ENCODE data around the gene PHF21A.

The PHF21A gene

DNA sequence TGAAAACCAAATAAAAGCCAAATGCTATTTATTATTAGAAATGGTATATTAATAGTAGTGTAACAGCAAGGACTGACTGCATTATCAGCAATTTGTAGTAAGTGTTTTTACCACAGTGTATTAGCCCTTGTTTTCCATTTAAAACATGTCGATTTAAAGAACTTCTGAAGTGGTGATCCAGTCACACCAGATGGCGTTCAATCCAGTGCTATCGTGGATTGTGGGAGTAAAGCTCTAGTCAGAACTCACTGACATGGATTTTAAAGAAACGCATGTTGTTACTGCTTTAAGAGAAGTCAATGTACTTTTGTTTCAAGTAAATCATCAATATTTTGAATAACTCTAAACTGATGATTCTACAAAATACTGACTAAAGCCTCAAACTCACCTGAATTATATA, 147.7 kb downstream of the PHF21A start:
- no peak overlapping the region for H3K4me2 ChIP-seq (ENCODE audit: low read length)
- H3K36me3 ChIP-seq (ENCODE audit: control insufficient read depth, insufficient read depth, low read length): no peaks in the 10 kb centered on the region
- H3K4me1 ChIP-seq: no peaks in the 10 kb centered on the region
- no peak for TF ChIP-seq CTCF (IDR thresholded peaks at IDR 0.05)
- no peak overlapping the region for H3K27ac ChIP-seq
- H3K9me3 ChIP-seq (ENCODE audit: control insufficient read depth, low read length): no peaks in the 10 kb centered on the region
- H3K9ac ChIP-seq: no peak overlapping the region
- H3K79me2 ChIP-seq: peaks cover 9% of the 10 kb centered on the region
- H3K4me3 ChIP-seq (ENCODE audit: low read depth, low read length): no peak overlapping the region
- H3K27me3 ChIP-seq (ENCODE audit: control insufficient read depth, insufficient read depth, low read length): no peaks in the 10 kb centered on the region
- H2AFZ ChIP-seq: no peak overlapping the region

DNA sequence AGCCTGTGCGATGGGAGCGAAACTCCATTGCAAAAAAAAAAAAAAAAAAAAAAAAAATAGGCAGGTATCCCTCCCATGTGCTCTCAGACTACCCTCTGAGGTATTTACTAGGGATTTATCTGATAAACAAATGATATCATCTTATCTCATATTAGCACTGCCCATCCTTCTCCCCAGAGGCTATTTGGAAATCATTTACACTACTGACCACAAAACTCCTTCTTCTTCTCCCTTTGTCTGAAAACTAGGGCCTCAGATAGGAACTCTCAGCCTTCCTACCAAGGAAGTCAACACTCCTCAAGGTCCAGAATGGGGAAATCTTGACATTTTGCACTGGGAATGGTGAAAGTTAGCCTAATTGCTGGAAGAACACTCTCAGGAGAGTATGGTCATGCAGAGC, 152.4 kb downstream of the PHF21A start:
- Histone ChIP-seq H3K36me3 (ENCODE audit: control insufficient read depth, insufficient read depth, low read length) (no peaks in the 10 kb centered on the region), H3K9ac (no peak overlapping the region), H3K4me1 (no peaks in the 10 kb centered on the region), H3K4me3 (ENCODE audit: low read depth, low read length) (no peak overlapping the region), H3K9me3 (ENCODE audit: control insufficient read depth, low read length) (no peaks in the 10 kb centered on the region), H3K79me2 (peaks cover 4% of the 10 kb centered on the region), H2AFZ (no peak overlapping the region), H3K4me2 (ENCODE audit: low read length) (no peak overlapping the region), H3K27ac (no peak overlapping the region), H3K27me3 (ENCODE audit: control insufficient read depth, insufficient read depth, low read length) (no peaks in the 10 kb centered on the region)
- no peak for TF ChIP-seq CTCF (IDR thresholded peaks at IDR 0.05)

GRCh38 chr11:45967506-45967905, 153.7 kb downstream of the PHF21A start:
- H3K36me3 ChIP-seq (ENCODE audit: control insufficient read depth, insufficient read depth, low read length): no peaks in the 10 kb centered on the region
- H3K79me2 ChIP-seq: peaks cover 3% of the 10 kb centered on the region
- H2AFZ ChIP-seq: no peak overlapping the region
- no peaks in the 10 kb centered on the region for H3K9me3 ChIP-seq (ENCODE audit: control insufficient read depth, low read length)
- no peak overlapping the region for H3K27ac ChIP-seq
- no peak overlapping the region for H3K9ac ChIP-seq
- no peak overlapping the region for H3K4me2 ChIP-seq (ENCODE audit: low read length)
- H3K4me3 ChIP-seq (ENCODE audit: low read depth, low read length): no peak overlapping the region
- H3K27me3 ChIP-seq (ENCODE audit: control insufficient read depth, insufficient read depth, low read length): no peaks in the 10 kb centered on the region
- no peak for TF ChIP-seq CTCF (IDR thresholded peaks at IDR 0.05)
- H3K4me1 ChIP-seq: no peaks in the 10 kb centered on the region

GRCh38 chr11:45964911-45965389, 156.3 kb downstream of the PHF21A start:
- no peak overlapping the region for H3K4me2 ChIP-seq (ENCODE audit: low read length)
- peak; percentile 81 for TF ChIP-seq CTCF (IDR thresholded peaks at IDR 0.05)
- H3K9ac ChIP-seq: no peak overlapping the region
- no peaks in the 10 kb centered on the region for H3K9me3 ChIP-seq (ENCODE audit: control insufficient read depth, low read length)
- H3K27ac ChIP-seq: peak overlapping the region; percentile 39
- no peaks in the 10 kb centered on the region for H3K36me3 ChIP-seq (ENCODE audit: control insufficient read depth, insufficient read depth, low read length)
- no peak overlapping the region for H3K4me3 ChIP-seq (ENCODE audit: low read depth, low read length)
- no peaks in the 10 kb centered on the region for H3K27me3 ChIP-seq (ENCODE audit: control insufficient read depth, insufficient read depth, low read length)
- no peaks in the 10 kb centered on the region for H3K79me2 ChIP-seq
- H2AFZ ChIP-seq: no peak overlapping the region
- H3K4me1 ChIP-seq: no peaks in the 10 kb centered on the region

- H3K9ac ChIP-seq: no peak overlapping the region
- H3K4me2 ChIP-seq (ENCODE audit: low read length): no peak overlapping the region
- H3K79me2 ChIP-seq: no peaks in the 10 kb centered on the region
- no peak overlapping the region for H2AFZ ChIP-seq
- H3K27me3 ChIP-seq (ENCODE audit: control insufficient read depth, insufficient read depth, low read length): no peaks in the 10 kb centered on the region
- no peaks in the 10 kb centered on the region for H3K4me1 ChIP-seq
- TF ChIP-seq CTCF (IDR thresholded peaks at IDR 0.05): no peak
- H3K9me3 ChIP-seq (ENCODE audit: control insufficient read depth, low read length): no peaks in the 10 kb centered on the region
- H3K27ac ChIP-seq: no peak overlapping the region
- H3K36me3 ChIP-seq (ENCODE audit: control insufficient read depth, insufficient read depth, low read length): no peaks in the 10 kb centered on the region
- H3K4me3 ChIP-seq (ENCODE audit: low read depth, low read length): no peak overlapping the region
These were observed 159.5 kb downstream of the PHF21A start for GRCh38 chr11:45961751-45962240.
